ENCODE results near the gene ZBTB40.

GRCh38 chr1:22542886-22543285, 91.2 kb downstream of the ZBTB40 start:
- TF ChIP-seq CTCF (IDR thresholded peaks at IDR 0.05) (no peak), USF2 (CRISPR knock-in tag; IDR thresholded peaks at IDR 0.05) (no peak), GABPB1 (CRISPR knock-in tag; IDR thresholded peaks at IDR 0.05) (no peak), NFYB (CRISPR knock-in tag; conservative IDR thresholded peaks at IDR 0.05; ENCODE audit: low read depth) (no peak), E2F1 (CRISPR knock-in tag; IDR thresholded peaks at IDR 0.05) (no peak), USF1 (CRISPR knock-in tag; IDR thresholded peaks at IDR 0.05) (no peak), ETV6 (CRISPR knock-in tag; IDR thresholded peaks at IDR 0.05) (no peak), ZNF121 (CRISPR knock-in tag; IDR thresholded peaks at IDR 0.05) (no peak), ATF3 (CRISPR knock-in tag; conservative IDR thresholded peaks at IDR 0.05) (no peak), PRDM15 (CRISPR knock-in tag; IDR thresholded peaks at IDR 0.05) (no peak), NFE2L1 (CRISPR knock-in tag; IDR thresholded peaks at IDR 0.05) (no peak), KAT7 (CRISPR knock-in tag; IDR thresholded peaks at IDR 0.05; ENCODE audit: borderline replicate concordance) (no peak), ZNF423 (CRISPR knock-in tag; IDR thresholded peaks at IDR 0.05) (no peak), HMGXB4 (CRISPR knock-in tag; IDR thresholded peaks at IDR 0.05) (no peak)
